NT2/D1 (cell line): ENCODE results near the gene PDK1.

ENCODE experiments used
- SUZ12 ChIP-seq: IDR thresholded peaks from 2 replicates; pipeline ENCODE4 v1.6.1; 2011; ENCODE audit not compliant: insufficient read length, insufficient read depth; ENCODE audit errors: extremely low read depth
- ZNF274 ChIP-seq: IDR thresholded peaks from 2 replicates; pipeline ENCODE4 v1.6.1; 2011; ENCODE audit warnings: mild to moderate bottlenecking, low read depth, low read length

GRCh38 chr2:172578054-172578453, 22.2 kb downstream of the PDK1 start:
- TF ChIP-seq SUZ12 (no peak), ZNF274 (no peak)
